H1 (cell line): Measurements from ENCODE around the gene DEPP1. TPM values are rescaled to one million over a fixed set of nuclear protein-coding genes. Genes with fewer than 3 reads are reported as not detected.

ENCODE experiments used
- CTCF ChIA-PET: fragments of 300-600 bp; sonication (Branson Sonifier 250); formaldehyde crosslinking; loops from one replicate; lab custom pipeline; 2021; ENCODE audit not compliant: partially characterized antibody; lab: Charles Lee
- POLR2A ChIA-PET: fragments of 300-600 bp; sonication (Branson Sonifier 250); formaldehyde crosslinking; loops from one replicate; lab custom pipeline; 2021; ENCODE audit warnings: inconsistent platforms; ENCODE audit not compliant: partially characterized antibody; lab: Charles Lee
- DNase-seq, 2 experiments: peaks; one replicate each; pipeline versions ENCODE4 v3.0.0 to v3.0.0-alpha.2; 2010 to 2022; ENCODE audit warnings: low spot score in 2 of 2, low read depth in 1 of 2, mixed read lengths in 1 of 2
- FAIRE-seq: peaks from 2 replicates; lab custom pipeline; 2011; peaks lifted over from hg19 to GRCh38; lab: Jason Lieb, UNC
- H2AFZ ChIP-seq: 2 replicates; pipeline ENCODE4 v1.8.1; 2012; ENCODE audit warnings: low read length, inconsistent platforms
- H2AK5ac ChIP-seq: 2 replicates; pipeline ENCODE4 v1.6.1; 2013; ENCODE audit warnings: low read depth, low read length
- H2BK120ac ChIP-seq: replicated peaks from 2 replicates; pipeline ENCODE3; 2013; ENCODE audit warnings: low read depth, low read length, inconsistent platforms
- H2BK12ac ChIP-seq: 2 replicates; pipeline ENCODE4 v1.6.1; 2013; ENCODE audit warnings: low read depth, low read length
- H2BK15ac ChIP-seq: 2 replicates; pipeline ENCODE4 v1.6.1; 2013; ENCODE audit warnings: low read length
- H2BK20ac ChIP-seq: 2 replicates; pipeline ENCODE4 v1.6.1; 2013; ENCODE audit warnings: low read length
- H2BK5ac ChIP-seq: 2 replicates; pipeline ENCODE4 v1.6.1; 2013; ENCODE audit warnings: low read depth, low read length
- H3K14ac ChIP-seq: 2 replicates; pipeline ENCODE4 v1.6.1; 2013; ENCODE audit warnings: inconsistent platforms; ENCODE audit not compliant: insufficient read length
- H3K18ac ChIP-seq: 2 replicates; pipeline ENCODE4 v1.6.1; 2013; ENCODE audit warnings: low read length; ENCODE audit errors: extremely low read depth
- H3K23ac ChIP-seq: 2 replicates; pipeline ENCODE4 v1.6.1; 2013; ENCODE audit warnings: inconsistent platforms; ENCODE audit not compliant: insufficient read length
- H3K23me2 ChIP-seq: 2 replicates; pipeline ENCODE4 v1.6.1; 2013; ENCODE audit warnings: low read depth, low read length
- H3K27ac ChIP-seq: 2 replicates; pipeline ENCODE4 v1.6.1; 2011; ENCODE audit warnings: low read depth, low read length, inconsistent platforms
- H3K27me3 ChIP-seq, 4 experiments: replicated peaks in 1 of 4; 1 replicate in 1 of 4; 2 replicates in 3 of 4; pipeline versions ENCODE4 v1.6.1 to v1.8.1; 2011 to 2013; ENCODE audit warnings: low read length in 3 of 4, mild to moderate bottlenecking in 3 of 4, inconsistent platforms in 2 of 4, mixed read lengths in 2 of 4, moderate library complexity in 1 of 4; ENCODE audit not compliant: control insufficient read depth in 3 of 4, insufficient read depth in 3 of 4; ENCODE audit errors: extremely low read depth in 1 of 4
- H3K36me3 ChIP-seq, 4 experiments: 2 replicates each; pipeline versions ENCODE4 v1.6.1 to v1.8.1; 2011 to 2013; ENCODE audit warnings: mild to moderate bottlenecking in 4 of 4, low read length in 3 of 4, moderate library complexity in 2 of 4, control low read depth in 1 of 4, inconsistent platforms in 1 of 4; ENCODE audit not compliant: insufficient read depth in 4 of 4, control insufficient read depth in 2 of 4
- H3K4ac ChIP-seq: replicated peaks from 2 replicates; pipeline ENCODE3; 2013; ENCODE audit warnings: low read length, low read depth, mixed read lengths, inconsistent platforms; ENCODE audit not compliant: insufficient read length
- H3K4me1 ChIP-seq, 4 experiments: replicated peaks in 1 of 4; 1 replicate in 1 of 4; 2 replicates in 3 of 4; pipeline versions ENCODE4 v1.6.1 to v1.8.1; 2011 to 2013; ENCODE audit warnings: low read length in 3 of 4, inconsistent platforms in 2 of 4, mixed read lengths in 1 of 4; ENCODE audit not compliant: insufficient read depth in 4 of 4, control insufficient read depth in 3 of 4
- H3K4me2 ChIP-seq, 2 experiments: 2 replicates each; pipeline versions ENCODE4 v1.6.1 to v1.8.1; 2011 to 2013; ENCODE audit warnings: low read depth in 2 of 2, low read length in 2 of 2, control low read depth in 1 of 2, inconsistent platforms in 1 of 2, mild to moderate bottlenecking in 1 of 2; ENCODE audit not compliant: insufficient read depth in 1 of 2
- H3K4me3 ChIP-seq, 4 experiments: fragments of 200-600, 300-600 bp in 1 of 4; sonication (generic), shearing (Covaris generic), sonication (Bioruptor Twin) in 1 of 4; 2 replicates each; pipeline versions ENCODE4 v1.5.1 to v1.8.1; 2011 to 2016; ENCODE audit warnings: low read length in 4 of 4, low read depth in 3 of 4, control low read depth in 2 of 4, inconsistent platforms in 2 of 4, mild to moderate bottlenecking in 2 of 4, mixed read lengths in 1 of 4, moderate library complexity in 1 of 4; ENCODE audit not compliant: insufficient read depth in 2 of 4; ENCODE audit errors: extremely low read depth in 1 of 4
- H3K56ac ChIP-seq: replicated peaks from 2 replicates; pipeline ENCODE3; 2013; ENCODE audit warnings: low read depth, mild to moderate bottlenecking, mixed read lengths, low read length, inconsistent platforms; ENCODE audit not compliant: insufficient read length
- H3K79me1 ChIP-seq: 2 replicates; pipeline ENCODE4 v1.6.1; 2013; ENCODE audit warnings: low read depth, low read length, control low read depth
- H3K79me2 ChIP-seq, 2 experiments: 2 replicates each; pipeline versions ENCODE4 v1.6.1 to v1.8.1; 2012 to 2013; ENCODE audit warnings: low read length in 2 of 2, mild to moderate bottlenecking in 2 of 2, inconsistent platforms in 1 of 2; ENCODE audit not compliant: insufficient read depth in 2 of 2, control insufficient read depth in 1 of 2
- H3K9ac ChIP-seq, 4 experiments: replicated peaks in 1 of 4; 1 replicate in 1 of 4; 2 replicates in 3 of 4; pipeline versions ENCODE4 v1.6.1 to v1.8.1; 2011 to 2013; ENCODE audit warnings: low read depth in 3 of 4, low read length in 3 of 4, control low read depth in 2 of 4, mild to moderate bottlenecking in 2 of 4, moderate library complexity in 2 of 4, inconsistent platforms in 1 of 4; ENCODE audit errors: extremely low read depth in 1 of 4
- H3K9me3 ChIP-seq, 2 experiments: 2 replicates each; pipeline versions ENCODE4 v1.6.1 to v1.8.1; 2012 to 2013; ENCODE audit warnings: mild to moderate bottlenecking in 2 of 2, moderate library complexity in 2 of 2, control low read depth in 1 of 2, inconsistent platforms in 1 of 2, low read depth in 1 of 2, low read length in 1 of 2, mixed read lengths in 1 of 2; ENCODE audit not compliant: insufficient read depth in 2 of 2
- H4K20me1 ChIP-seq, 2 experiments: replicated peaks in 1 of 2; 2 replicates each; pipeline versions ENCODE3 to v1.8.1; 2011 to 2013; ENCODE audit warnings: inconsistent platforms in 2 of 2, low read length in 2 of 2, mild to moderate bottlenecking in 1 of 2; ENCODE audit not compliant: insufficient read depth in 2 of 2, control insufficient read depth in 1 of 2
- H4K5ac ChIP-seq: 2 replicates; pipeline ENCODE4 v1.6.1; 2013; ENCODE audit warnings: low read length, low read depth, mixed read lengths, inconsistent platforms; ENCODE audit not compliant: insufficient read length
- H4K8ac ChIP-seq: 2 replicates; pipeline ENCODE4 v1.8.0; 2013; ENCODE audit warnings: mild to moderate bottlenecking, moderate library complexity, low read length, inconsistent platforms; ENCODE audit not compliant: insufficient read depth; ENCODE audit errors: extremely low read depth
- H4K91ac ChIP-seq: replicated peaks from 2 replicates; pipeline ENCODE3; 2013; ENCODE audit warnings: low read length, mixed read lengths, inconsistent platforms; ENCODE audit not compliant: insufficient read length
- CEBPB ChIP-seq: IDR thresholded peaks from 2 replicates; pipeline ENCODE4 v1.6.1; 2012; ENCODE audit warnings: low read depth, low read length
- CTBP2 ChIP-seq: IDR thresholded peaks from 2 replicates; pipeline ENCODE4 v1.7.0; 2011; ENCODE audit warnings: borderline replicate concordance, mild to moderate bottlenecking, moderate library complexity, mixed read lengths, low read length; ENCODE audit not compliant: insufficient read depth, insufficient read length
- EGR1 ChIP-seq: IDR thresholded peaks from 2 replicates; pipeline ENCODE4 v1.6.1; 2011; ENCODE audit warnings: low read depth, low read length, borderline replicate concordance
- GTF2F1 ChIP-seq: IDR thresholded peaks from 2 replicates; pipeline ENCODE4 v1.6.1; 2012; ENCODE audit warnings: low read depth, low read length, improper control_type of control experiment, borderline replicate concordance
- KDM4A ChIP-seq: IDR thresholded peaks from one replicate; pipeline ENCODE4 v1.7.1; 2012; ENCODE audit warnings: low read depth, mild to moderate bottlenecking, moderate library complexity, low read length, inconsistent platforms; ENCODE audit not compliant: severe bottlenecking
- MAFK ChIP-seq: IDR thresholded peaks from 2 replicates; pipeline ENCODE4 v1.6.1; 2012; ENCODE audit warnings: low read depth, mild to moderate bottlenecking, improper control_type of control experiment, low read length
- POU5F1 ChIP-seq: IDR thresholded peaks from 2 replicates; pipeline ENCODE4 v1.6.1; 2011; ENCODE audit warnings: low read depth, mild to moderate bottlenecking, low read length, moderate library complexity
- RAD21 ChIP-seq, 2 experiments: IDR thresholded peaks in 1 of 2; conservative IDR thresholded peaks in 1 of 2; 2 replicates each; pipeline ENCODE4 v1.6.1; 2011; ENCODE audit warnings: low read depth in 2 of 2, low read length in 2 of 2, improper control_type of control experiment in 1 of 2, inconsistent platforms in 1 of 2, mild to moderate bottlenecking in 1 of 2, moderate library complexity in 1 of 2
- RNF2 ChIP-seq: fragments of 200-900, 300-1000 bp; sonication (generic); IDR thresholded peaks from 2 replicates; pipeline ENCODE4 v1.7.1; 2016; ENCODE audit warnings: borderline replicate concordance, low read depth, mild to moderate bottlenecking, antibody characterized with exemption, low read length; ENCODE audit not compliant: poor library complexity, severe bottlenecking; ENCODE audit errors: missing control alignments
- RXRA ChIP-seq: IDR thresholded peaks from 2 replicates; pipeline ENCODE4 v1.6.1; 2011; ENCODE audit warnings: low read depth, mild to moderate bottlenecking, low read length, moderate library complexity; ENCODE audit not compliant: insufficient read depth
- SAP30 ChIP-seq: fragments of 300-600 bp; sonication (generic); IDR thresholded peaks from 2 replicates; pipeline ENCODE4 v1.7.1; 2012; ENCODE audit warnings: low read length, moderate library complexity, mild to moderate bottlenecking, inconsistent platforms; ENCODE audit not compliant: insufficient read depth, insufficient replicate concordance
- SIX5 ChIP-seq: IDR thresholded peaks from 2 replicates; pipeline ENCODE4 v1.6.1; 2011; ENCODE audit warnings: mild to moderate bottlenecking, low read depth, low read length
- SP2 ChIP-seq: IDR thresholded peaks from 2 replicates; pipeline ENCODE4 v1.6.1; 2012; ENCODE audit warnings: mild to moderate bottlenecking, low read length, inconsistent platforms
- SP4 ChIP-seq: IDR thresholded peaks from 2 replicates; pipeline ENCODE4 v1.6.1; 2012; ENCODE audit warnings: low read length, inconsistent platforms
- WGBS, 2 experiments: shearing (Covaris generic) in 1 of 2; methylation state at CpG; one replicate each; pipeline versions ENCODE4 v1.1.6 to v1.1.7; 2013 to 2015; ENCODE audit warnings: low lambda C conversion rate in 2 of 2, mixed read lengths in 2 of 2, inconsistent platforms in 1 of 2, low coverage in 1 of 2, missing lambda C conversion rate in 1 of 2; ENCODE audit not compliant: insufficient replicate concordance in 2 of 2, insufficient coverage in 1 of 2, insufficient read length in 1 of 2; ENCODE audit errors: extremely low coverage in 1 of 2, missing lambda C conversion rate in 1 of 2; 5-methylcytosine and 5-hydroxymethylcytosine counted together
- polyA plus RNA-seq, 7 experiments: library from polyadenylated mRNA; depleted of rRNA in 3 of 7; stranded (reverse) in 5 of 7; unstranded in 2 of 7; fragments of >200 nt in 5 of 7; fragments of 200-250 nt in 2 of 7; gene quantifications; 1 replicate in 5 of 7; 2 replicates in 1 of 7; 4 replicates in 1 of 7; pipeline versions ENCODE4 v1.2.1 to v1.2.3, GENCODE V29; 2011 to 2013; ENCODE audit warnings: missing spikeins in 2 of 7, mixed read lengths in 2 of 7
- total RNA-seq: library from RNA; stranded (reverse); fragmentation: NEBNext Ultra II Directional; extraction: Animal tissue kit (Norgen Biotek cat#: 25700); gene quantifications from 2 replicates; pipeline ENCODE4 v1.2.1, GENCODE V29; 2021

The DEPP1 gene
- total and polyA plus RNA-seq, 2 of the 8 experiments (the other 6 are each of a cell fraction or from before 2014, with no cell fraction given), result 0.67 to 4.5 TPM

- DNase-seq, result no peak
- no peak for FAIRE-seq
- H3K79me2 ChIP-seq, result no peaks in the 10 kb centered on the region
- H3K23ac ChIP-seq, result no peak overlapping the region
- H3K4me3 ChIP-seq, result no peak overlapping the region
- H2BK120ac ChIP-seq, result no peak overlapping the region
- no peak overlapping the region for H2BK15ac ChIP-seq
- H3K9ac ChIP-seq, result no peak overlapping the region
- H3K14ac ChIP-seq, result no peak overlapping the region
- no peaks in the 10 kb centered on the region for H3K23me2 ChIP-seq
- no peak overlapping the region for H4K91ac ChIP-seq
- H3K36me3 ChIP-seq, result peaks cover 0 to 4% (median 0%) of the 10 kb centered on the region in 4 experiments; a peak in 1 of 8 replicates
- H3K18ac ChIP-seq, result no peak overlapping the region
- no peaks in the 10 kb centered on the region for H3K79me1 ChIP-seq
- peaks cover 12 to 30% (median 23%) of the 10 kb centered on the region in 4 experiments for H3K4me1 ChIP-seq
- H2BK20ac ChIP-seq, result no peak overlapping the region
- H2AK5ac ChIP-seq, result no peak overlapping the region
- POLR2A ChIA-PET, result no interaction called here
- H4K20me1 ChIP-seq, result no peaks in the 10 kb centered on the region
- H3K27ac ChIP-seq, result no peak overlapping the region
- no peak overlapping the region for H2BK12ac ChIP-seq
- no peak overlapping the region for H4K5ac ChIP-seq
- WGBS, 2 experiments, result 94% methylated on average over 8 of the region's 10 CpGs; no CpG with 5 or more reads in 1 of the 2 experiments
- H3K4me2 ChIP-seq, result no peak overlapping the region
- H3K4ac ChIP-seq, result no peak overlapping the region
- CTCF ChIA-PET, result interaction anchor here (0.9 to 12.1 kb wide), 4 partner anchors 10 to 49 kb away, joined by 3 to 117 read pairs (median 4); no protein-coding TSS in a partner anchor
- no peak overlapping the region for H2AFZ ChIP-seq
- no peaks in the 10 kb centered on the region for H3K9me3 ChIP-seq
- no peak overlapping the region for H2BK5ac ChIP-seq
- H4K8ac ChIP-seq, result no peak overlapping the region
- H3K27me3 ChIP-seq, result peaks cover 0 to 1% (median under 1%) of the 10 kb centered on the region in 4 experiments; a peak in 4 of 7 replicates
- H3K56ac ChIP-seq, result no peak overlapping the region
- TF ChIP-seq GTF2F1 (no peak), CTBP2 (no peak), RNF2 (no peak), RAD21 (IDR thresholded peaks at IDR 0.05 in 1 of 2, conservative IDR thresholded peaks at IDR 0.05 in 1 of 2; ENCODE audit: low read depth in 2 of 2, low read length in 2 of 2) (no peak), SAP30 (no peak), SIX5 (no peak), MAFK (no peak), SP4 (no peak), CEBPB (no peak), EGR1 (no peak), KDM4A (no peak), SP2 (no peak), POU5F1 (no peak), RXRA (no peak)
Measured at GRCh38 chr10:44983895-44984278, 5.3 kb upstream of the DEPP1 start.
